Ascending aorta (tissue), 2 donors: ENCODE data around the gene CRX. TPM values are rescaled to one million over a fixed set of nuclear protein-coding genes. Genes with fewer than 3 reads are reported as not detected.

Experiments
- DNase-seq, 2 donors: peaks; one replicate each; pipeline ENCODE4 v3.0.0-alpha.2; 2019; ENCODE audit warnings: low spot score in 2 of 2
- H3K27ac ChIP-seq, 2 donors: fragments of 200-600 bp; sonication (generic); one replicate each; pipeline ENCODE4 v1.5.1; 2016 to 2017; ENCODE audit warnings: mild to moderate bottlenecking in 1 of 2
- H3K27me3 ChIP-seq: fragments of 200-600 bp; sonication (generic); one replicate; pipeline ENCODE4 v1.5.1; 2017
- H3K36me3 ChIP-seq, 2 donors: fragments of 200-600 bp; sonication (generic); one replicate each; pipeline ENCODE4 v1.5.1; 2016
- H3K4me1 ChIP-seq, 2 donors: fragments of 200-600 bp; sonication (generic); one replicate each; pipeline ENCODE4 v1.5.1; 2016 to 2017; ENCODE audit warnings: mild to moderate bottlenecking in 1 of 2
- H3K4me3 ChIP-seq, 2 donors: fragments of 200-600 bp; sonication (generic); one replicate each; pipeline ENCODE4 v1.5.1; 2016 to 2017; ENCODE audit warnings: mild to moderate bottlenecking in 1 of 2
- H3K9me3 ChIP-seq, 2 donors: fragments of 200-600 bp; sonication (generic); one replicate each; pipeline ENCODE4 v1.5.1; 2016
- intact Hi-C: fragments of 100-400 bp; cut with DNase I; formaldehyde crosslinking; loops from one replicate; pipeline ENCODE4 v1.15.1; 2023
- total RNA-seq: library from RNA; depleted of rRNA; stranded (reverse); fragments of >200 nt; gene quantifications from one replicate; pipeline ENCODE4 v1.1.0, GENCODE V29; 2016
- TF ChIP-seq, protein P1 (sequence below), 3 experiments: fragments of 200-600 bp in 2 of 3; fragments of 450-650 bp in 1 of 3; sonication (generic) in 2 of 3; IDR thresholded peaks; one replicate each; pipeline ENCODE4 v1.5.1; 2016 to 2019; ENCODE audit warnings: antibody characterized with exemption in 3 of 3, mild to moderate bottlenecking in 1 of 3, moderate library complexity in 1 of 3

Gene CRX
- total RNA-seq, 1 donor from 2014 or later = not detected

DNA sequence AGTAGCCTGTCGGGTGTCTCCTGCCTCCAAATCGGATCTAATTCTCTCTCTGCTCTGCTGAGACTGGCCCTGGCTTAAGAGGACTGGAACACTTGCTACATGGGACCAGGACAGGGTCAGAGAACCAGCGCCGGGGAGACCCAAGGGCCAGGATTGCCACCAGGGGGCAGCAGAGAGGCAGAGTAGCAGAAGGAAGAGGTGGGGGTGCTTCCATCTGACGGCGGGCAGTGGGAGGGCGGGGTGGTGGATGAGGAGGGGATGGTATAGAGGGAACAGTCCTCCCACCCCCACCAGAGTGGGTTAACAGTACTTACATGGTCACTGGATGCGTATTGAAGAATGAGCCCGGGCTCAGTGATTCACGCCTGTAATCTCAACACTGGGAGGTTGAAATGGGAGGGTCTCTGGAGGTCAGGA is 31.3 kb upstream of the CRX start:
- no peak overlapping the region for H3K27ac ChIP-seq
- peaks cover 7 to 18% of the 10 kb centered on the region in 2 donors for H3K36me3 ChIP-seq
- peaks cover 0 to 4% of the 10 kb centered on the region in 2 donors for H3K9me3 ChIP-seq
- intact Hi-C loops = no loop called here
- peaks cover 3 to 14% of the 10 kb centered on the region in 2 donors for H3K4me1 ChIP-seq
- H3K4me3 ChIP-seq = no peak overlapping the region
- peak in 1 of 2 donors; percentile 89 for DNase-seq
- H3K27me3 ChIP-seq = no peaks in the 10 kb centered on the region
- TF ChIP-seq, protein P1, sequence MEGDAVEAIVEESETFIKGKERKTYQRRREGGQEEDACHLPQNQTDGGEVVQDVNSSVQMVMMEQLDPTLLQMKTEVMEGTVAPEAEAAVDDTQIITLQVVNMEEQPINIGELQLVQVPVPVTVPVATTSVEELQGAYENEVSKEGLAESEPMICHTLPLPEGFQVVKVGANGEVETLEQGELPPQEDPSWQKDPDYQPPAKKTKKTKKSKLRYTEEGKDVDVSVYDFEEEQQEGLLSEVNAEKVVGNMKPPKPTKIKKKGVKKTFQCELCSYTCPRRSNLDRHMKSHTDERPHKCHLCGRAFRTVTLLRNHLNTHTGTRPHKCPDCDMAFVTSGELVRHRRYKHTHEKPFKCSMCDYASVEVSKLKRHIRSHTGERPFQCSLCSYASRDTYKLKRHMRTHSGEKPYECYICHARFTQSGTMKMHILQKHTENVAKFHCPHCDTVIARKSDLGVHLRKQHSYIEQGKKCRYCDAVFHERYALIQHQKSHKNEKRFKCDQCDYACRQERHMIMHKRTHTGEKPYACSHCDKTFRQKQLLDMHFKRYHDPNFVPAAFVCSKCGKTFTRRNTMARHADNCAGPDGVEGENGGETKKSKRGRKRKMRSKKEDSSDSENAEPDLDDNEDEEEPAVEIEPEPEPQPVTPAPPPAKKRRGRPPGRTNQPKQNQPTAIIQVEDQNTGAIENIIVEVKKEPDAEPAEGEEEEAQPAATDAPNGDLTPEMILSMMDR (IDR thresholded peaks at IDR 0.05) = peak; percentile 72 to 90 (median 90)

DNA sequence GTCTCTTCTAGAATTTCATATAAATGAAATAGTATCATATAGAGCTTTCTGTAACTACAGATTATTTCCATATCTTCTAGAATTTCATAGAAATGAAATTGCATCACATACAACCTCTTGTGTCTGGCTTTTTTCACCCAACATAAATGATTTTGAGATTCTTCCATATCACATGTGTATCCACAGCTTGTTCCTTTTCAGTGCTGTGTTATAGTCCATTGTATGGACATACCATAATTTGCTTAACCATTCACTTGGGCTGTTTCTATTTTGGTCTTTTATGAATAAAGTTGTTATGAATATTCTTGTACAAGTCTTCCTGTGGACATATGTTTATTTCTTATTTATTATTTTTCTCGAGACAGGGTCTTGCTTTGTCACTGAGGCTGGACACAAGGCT is 29.1 kb upstream of the CRX start:
- Histone ChIP-seq H3K27me3 (no peaks in the 10 kb centered on the region), H3K4me3 (no peak overlapping the region), H3K9me3 (peaks cover 0 to 4% of the 10 kb centered on the region in 2 donors), H3K4me1 (peaks cover 0 to 5% of the 10 kb centered on the region in 2 donors), H3K27ac (no peak overlapping the region), H3K36me3 (peaks cover 0 to 10% of the 10 kb centered on the region in 2 donors)
- intact Hi-C loops = no loop called here
- DNase-seq = no peak
- TF ChIP-seq, protein P1 (IDR thresholded peaks at IDR 0.05) = no peak

DNA sequence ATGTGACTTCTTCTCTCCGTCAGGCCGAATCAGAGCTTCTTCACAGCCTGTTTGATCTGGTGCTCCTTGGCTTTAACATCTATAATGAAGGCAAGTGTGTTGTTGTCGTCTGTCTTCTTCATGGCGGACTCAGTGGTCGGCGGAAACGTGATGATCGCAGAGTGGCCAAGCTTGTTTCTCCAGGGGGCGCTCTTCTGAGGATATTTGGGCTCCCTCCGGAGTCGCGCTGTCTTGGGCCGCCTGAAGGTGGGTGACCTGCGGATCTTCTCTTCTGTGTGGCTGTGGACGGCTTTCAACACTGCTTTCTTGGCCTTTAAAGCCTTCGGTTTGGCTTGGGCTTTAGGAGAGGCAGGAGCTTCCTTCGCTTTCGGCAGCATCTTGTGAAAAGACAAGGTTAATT is 27.2 kb upstream of the CRX start:
- TF ChIP-seq, protein P1 (IDR thresholded peaks at IDR 0.05) = no peak
- no peak for DNase-seq
- Histone ChIP-seq H3K27me3 (no peaks in the 10 kb centered on the region), H3K27ac (no peak overlapping the region), H3K4me1 (no peaks in the 10 kb centered on the region), H3K4me3 (no peak overlapping the region), H3K9me3 (peaks cover 0 to 4% of the 10 kb centered on the region in 2 donors), H3K36me3 (no peaks in the 10 kb centered on the region)
- intact Hi-C loops = no loop called here

DNA sequence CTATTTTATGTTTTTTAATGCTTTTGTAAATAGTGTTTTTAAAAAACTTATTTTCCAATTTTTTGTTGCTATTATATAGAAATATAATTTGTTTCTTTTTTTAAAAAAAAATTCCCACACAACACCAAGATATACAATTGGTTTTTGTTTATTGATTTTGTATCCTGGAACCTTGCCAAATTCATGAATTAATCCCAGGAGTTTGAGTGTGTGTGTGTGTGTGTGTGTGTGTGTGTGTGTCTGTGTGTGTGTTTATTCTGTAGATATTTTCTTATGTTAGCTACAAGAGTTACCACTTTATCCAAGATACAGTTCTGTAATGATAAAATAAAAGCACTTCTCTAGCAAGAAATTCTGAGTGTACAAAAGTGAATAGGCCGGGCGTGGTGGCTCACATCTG is 25.0 kb upstream of the CRX start:
- no peak for DNase-seq
- Histone ChIP-seq H3K9me3 (peaks cover 0 to 4% of the 10 kb centered on the region in 2 donors), H3K36me3 (no peaks in the 10 kb centered on the region), H3K4me1 (no peaks in the 10 kb centered on the region), H3K27ac (no peak overlapping the region), H3K4me3 (no peak overlapping the region), H3K27me3 (no peaks in the 10 kb centered on the region)
- intact Hi-C loops = no loop called here
- TF ChIP-seq, protein P1 (IDR thresholded peaks at IDR 0.05) = no peak

DNA sequence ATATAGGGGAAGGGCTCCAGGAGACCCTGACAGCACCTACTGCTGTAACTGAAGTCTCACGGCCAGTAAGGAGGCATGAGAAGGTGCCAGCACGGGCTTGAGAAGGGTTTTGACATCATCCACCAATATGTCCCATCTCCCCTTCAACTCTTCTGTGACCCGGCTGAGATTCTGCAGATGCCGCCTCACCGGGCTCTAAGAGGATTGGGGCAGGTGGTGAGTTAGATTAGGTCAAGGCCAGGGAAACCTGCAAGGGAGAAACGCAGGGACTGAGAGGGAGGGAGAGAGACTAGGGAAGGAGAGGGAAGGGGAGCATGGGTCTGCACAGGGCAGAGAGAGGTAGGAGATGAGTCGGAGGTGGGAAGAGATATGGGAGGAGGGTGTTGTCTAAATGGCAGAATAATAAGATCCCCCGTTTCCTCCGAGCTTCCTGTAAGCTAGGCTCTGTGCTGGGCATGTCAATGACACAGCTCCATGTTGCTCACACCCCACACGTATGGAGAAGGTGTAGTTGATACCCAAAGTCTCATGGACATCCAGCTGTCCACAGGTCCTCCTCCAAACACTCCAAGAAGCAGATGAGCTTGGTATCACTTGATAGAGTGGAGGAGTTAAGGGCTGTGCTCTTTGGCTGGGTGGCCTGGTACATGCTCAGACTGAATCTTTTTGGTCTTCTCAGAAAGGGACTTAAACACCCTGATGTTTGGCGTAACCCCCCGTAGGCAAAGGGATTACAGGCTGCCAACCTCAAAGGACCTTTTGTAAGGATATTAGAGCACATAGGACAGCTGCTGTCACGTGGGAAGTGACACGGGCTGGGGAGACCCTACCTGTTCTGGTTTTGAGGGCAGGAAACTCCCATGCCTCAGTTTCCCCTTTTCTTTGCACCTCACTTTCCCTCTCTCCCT is 23.5 kb upstream of the CRX start:
- DNase-seq = no peak
- H3K27me3 ChIP-seq = no peaks in the 10 kb centered on the region
- H3K9me3 ChIP-seq = no peaks in the 10 kb centered on the region
- H3K36me3 ChIP-seq = no peaks in the 10 kb centered on the region
- TF ChIP-seq, protein P1 (IDR thresholded peaks at IDR 0.05) = no peak
- H3K4me3 ChIP-seq = no peak overlapping the region
- H3K4me1 ChIP-seq = no peaks in the 10 kb centered on the region
- H3K27ac ChIP-seq = no peak overlapping the region
- intact Hi-C loops = no loop called here
